HG02870 (cell line): Measurements from ENCODE around the gene EEF1AKMT1.
"Not testable (repeated sequence)": the region's sequence is repeated elsewhere in the genome, so short reads cannot be mapped to it uniquely, and the experiment has no call there.

Source experiments
- ATAC-seq: cut with Tn5 transposase; IDR thresholded peaks from one replicate; pipeline ENCODE4 v1.9.1; 2021; ENCODE audit warnings: mild to moderate bottlenecking, moderate library complexity; ENCODE audit not compliant: unreplicated experiment

The EEF1AKMT1 gene

GRCh38 chr13:20778311-20778710, 4.5 kb upstream of the EEF1AKMT1 start:
- no peak for ATAC-seq

- ATAC-seq, result no peak
Observed at GRCh38 chr13:20776751-20777150, 3.0 kb upstream of the EEF1AKMT1 start.

GRCh38 chr13:20775961-20776360, 2.2 kb upstream of the EEF1AKMT1 start:
- ATAC-seq, result no peak

GRCh38 chr13:20774746-20775145, 985 bp upstream of the EEF1AKMT1 start:
- ATAC-seq, result no peak

- ATAC-seq, result no peak
Observed at GRCh38 chr13:20772401-20773131, 1.2 kb downstream of the EEF1AKMT1 start.

- ATAC-seq, result no peak
Observed at GRCh38 chr13:20769834-20770233, 3.9 kb downstream of the EEF1AKMT1 start.

GRCh38 chr13:20769091-20769490, 4.7 kb downstream of the EEF1AKMT1 start:
- ATAC-seq, result no peak

- ATAC-seq, result no peak
Observed at GRCh38 chr13:20767309-20767943, 6.3 kb downstream of the EEF1AKMT1 start.

GRCh38 chr13:20760872-20761271, 12.9 kb downstream of the EEF1AKMT1 start:
- ATAC-seq, result no peak

- ATAC-seq, result no peak
Observed at GRCh38 chr13:20754009-20754408, 19.8 kb downstream of the EEF1AKMT1 start.

- no peak for ATAC-seq
Observed at GRCh38 chr13:20749377-20749776, 24.4 kb downstream of the EEF1AKMT1 start.

- ATAC-seq, result not testable (repeated sequence)
Observed at GRCh38 chr13:20743830-20744404, 29.8 kb downstream of the EEF1AKMT1 start.

- ATAC-seq, result no peak
Observed at GRCh38 chr13:20740021-20740420, 33.7 kb downstream of the EEF1AKMT1 start.

- no peak for ATAC-seq
Observed at GRCh38 chr13:20738616-20739015, 35.1 kb downstream of the EEF1AKMT1 start.

- ATAC-seq, result no peak
Observed at GRCh38 chr13:20729633-20730585, 43.9 kb downstream of the EEF1AKMT1 start.

GRCh38 chr13:20728579-20729311, 45.0 kb downstream of the EEF1AKMT1 start:
- no peak for ATAC-seq

- ATAC-seq, result no peak
Observed at GRCh38 chr13:20727856-20728255, 45.9 kb downstream of the EEF1AKMT1 start.

- ATAC-seq, result no peak
Observed at GRCh38 chr13:20721454-20722357, 52.1 kb downstream of the EEF1AKMT1 start.

GRCh38 chr13:20721058-20721453, 52.7 kb downstream of the EEF1AKMT1 start:
- ATAC-seq, result no peak
